ENCODE measurements around the gene HOTAIR.

DNA sequence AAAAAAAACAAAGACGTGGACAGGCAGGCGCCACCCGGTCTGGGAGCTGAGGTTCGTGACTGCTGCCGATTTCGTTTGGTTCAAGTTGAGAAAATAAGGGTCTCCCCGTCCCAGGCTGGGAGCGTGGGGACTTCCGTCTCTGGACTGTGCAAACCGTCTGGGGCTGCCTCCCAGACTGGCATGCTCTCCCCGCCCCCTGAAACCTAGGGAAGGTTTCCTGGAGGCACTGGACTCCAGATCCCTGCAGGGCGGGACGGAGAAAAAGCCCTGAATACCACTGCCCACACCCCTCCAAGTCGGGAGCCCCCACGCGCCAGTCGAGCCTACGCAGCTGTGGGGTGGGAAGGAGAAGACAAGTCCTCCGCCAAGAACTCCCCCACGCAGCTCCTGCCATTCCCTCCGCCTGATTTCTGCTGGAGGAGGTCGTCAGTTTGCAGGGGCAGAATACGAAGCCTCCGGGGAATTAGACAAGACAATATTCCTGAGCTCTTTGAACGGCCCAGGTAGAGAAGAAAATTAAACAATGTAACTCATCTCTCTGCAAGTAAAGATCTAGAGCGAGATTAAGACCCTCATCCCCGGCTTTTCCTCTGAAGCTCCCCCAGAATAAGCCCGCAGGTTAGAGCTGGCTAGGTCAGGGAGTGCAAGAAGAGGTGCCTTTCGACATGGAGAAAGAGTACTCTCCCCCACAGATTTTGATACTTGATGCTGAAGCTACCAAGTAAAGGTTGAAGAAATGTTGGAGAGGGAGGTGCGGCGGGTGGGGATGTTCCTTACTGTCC is 46.5 kb downstream of the HOTAIR start:
- TF ChIP-seq CTCF (IDR thresholded peaks at IDR 0.05) (no peak), POLR2A (IDR thresholded peaks at IDR 0.05) (no peak), POLR2AphosphoS5 (IDR thresholded peaks at IDR 0.05) (no peak)

All from upper lobe of left lung (tissue), 4 donors.